ENCODE measurements around the gene NPSR1.
A peak's percentile ranks its signal among the peaks of the same experiment; 100 is the strongest.

The NPSR1 gene

DNA sequence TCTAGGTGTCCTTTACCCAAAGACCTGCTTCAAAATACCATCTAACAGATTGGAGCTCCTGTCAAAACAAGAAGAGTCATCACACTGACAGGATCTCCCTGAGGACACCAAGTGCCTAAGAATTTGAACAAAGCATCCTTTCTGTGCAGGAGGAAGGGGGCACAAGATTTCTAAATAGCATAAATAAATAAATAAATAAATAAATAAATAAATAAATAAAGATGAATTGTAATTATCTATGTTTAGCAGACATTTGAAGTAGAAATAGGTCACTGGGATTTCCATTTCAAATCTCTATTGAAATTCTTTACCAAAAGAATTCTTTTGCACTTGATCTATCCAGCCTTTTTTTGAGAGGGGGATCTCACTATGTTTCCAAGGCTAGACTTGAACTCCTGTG is 65.3 kb downstream of the NPSR1 start:
- DNase-seq: no peak

DNA sequence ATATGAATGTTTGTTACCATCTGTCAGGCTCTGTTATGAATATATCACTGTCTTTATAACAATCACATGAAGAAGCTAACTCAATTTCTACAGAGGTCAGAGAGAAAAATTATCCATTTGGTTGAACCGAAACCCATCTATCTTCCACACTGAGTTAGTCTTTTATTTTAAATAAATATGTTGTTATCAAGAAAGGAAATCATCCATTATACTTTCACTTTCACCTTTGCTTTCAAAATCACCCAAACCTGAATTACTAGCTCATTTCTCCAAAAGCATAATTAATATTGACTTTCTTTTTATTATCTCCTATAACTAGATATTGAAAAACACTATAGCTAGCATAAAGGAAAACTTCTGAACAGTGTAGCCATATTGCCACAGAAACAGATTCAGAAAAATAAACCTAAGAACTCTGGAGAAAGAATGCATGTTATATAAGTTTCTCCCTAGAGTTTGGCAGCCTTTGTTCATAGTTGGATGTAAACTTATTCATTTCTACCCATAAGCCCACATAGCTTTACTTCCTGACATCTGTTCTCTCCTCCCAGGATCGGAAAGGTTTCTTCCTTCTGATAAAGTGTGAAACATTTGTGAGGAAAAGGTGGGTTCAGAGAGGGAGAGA is 66.0 kb downstream of the NPSR1 start:
- DNase-seq: no peak

DNA sequence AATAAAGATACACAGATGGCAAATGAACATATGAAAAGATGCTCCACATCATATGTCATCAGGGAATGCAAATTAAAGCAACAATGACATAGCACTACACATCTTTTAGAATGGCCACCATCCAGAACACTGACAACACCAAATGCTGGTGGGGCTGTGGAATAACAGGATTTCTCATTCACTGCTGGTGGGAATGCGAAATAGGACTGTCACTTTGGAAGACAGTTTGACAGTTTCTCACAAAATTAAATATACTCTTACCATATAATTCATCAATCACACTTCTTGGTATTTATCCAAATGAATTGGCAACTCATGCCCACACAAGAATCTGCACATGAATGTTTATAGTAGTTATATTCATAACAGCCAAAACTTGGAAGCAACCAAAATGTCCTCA is 68.2 kb downstream of the NPSR1 start:
- DNase-seq: no peak

DNA sequence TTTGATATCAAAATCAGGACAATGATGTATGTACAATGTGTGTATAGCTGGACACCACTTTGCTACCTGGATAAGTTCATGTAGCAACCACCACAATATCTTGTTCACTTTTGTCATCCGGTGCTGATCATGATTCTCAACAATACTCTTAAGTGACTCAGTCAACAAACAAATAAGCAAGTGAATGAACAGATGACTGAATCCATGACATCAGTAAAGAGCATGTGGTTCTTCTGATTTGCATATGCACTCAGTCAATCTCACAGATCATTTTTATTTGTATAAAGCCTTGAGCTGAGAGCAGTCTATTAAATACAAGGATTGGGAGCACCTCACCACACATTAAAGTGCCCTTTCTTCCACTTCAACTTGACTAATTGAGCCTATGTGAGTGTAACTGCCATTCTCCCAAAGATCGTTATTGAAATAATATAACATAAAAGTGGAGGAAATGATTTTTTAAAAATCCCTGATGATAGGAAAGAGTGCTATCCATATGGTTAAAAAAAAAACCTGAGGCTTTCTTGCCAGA is 69.5 kb downstream of the NPSR1 start:
- DNase-seq: no peak

DNA sequence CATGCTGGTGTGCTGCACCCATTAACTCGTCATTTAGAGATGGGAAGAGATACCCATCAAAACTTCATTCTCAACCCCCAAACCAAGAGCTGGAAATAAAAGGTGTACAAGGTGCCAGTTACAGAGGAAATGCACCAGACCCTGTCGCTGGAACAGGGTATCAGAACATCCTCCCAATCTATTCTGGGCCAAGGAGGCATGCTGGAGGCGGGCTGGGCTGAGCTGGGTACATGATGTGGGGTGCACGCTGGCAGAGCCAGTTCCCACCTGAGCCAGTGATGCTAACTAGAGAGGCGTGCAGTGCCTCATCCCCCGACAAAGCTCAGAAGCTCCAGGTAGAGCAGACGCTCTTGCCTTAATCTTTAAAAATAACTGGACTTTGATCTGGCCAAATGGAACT is 70.1 kb downstream of the NPSR1 start:
- no peak for DNase-seq

DNA sequence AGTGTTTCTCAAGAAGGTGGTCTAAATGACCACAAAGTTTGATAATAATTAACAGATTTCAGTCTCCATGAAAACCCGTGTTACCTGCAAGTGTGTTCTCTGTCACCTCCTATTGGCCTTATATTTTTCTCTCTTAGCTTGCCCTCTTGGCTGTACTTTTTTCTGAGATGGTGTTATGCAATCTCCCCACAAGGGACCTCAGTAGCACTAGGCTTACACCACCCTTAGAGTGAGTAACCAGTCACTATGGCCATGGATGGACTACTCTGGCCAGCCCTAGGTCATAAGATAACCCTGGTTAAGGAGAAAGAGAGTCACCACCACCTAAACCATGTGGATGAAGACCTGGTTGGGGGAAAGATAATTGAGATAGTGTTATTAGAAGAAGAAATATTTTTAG is 76.8 kb downstream of the NPSR1 start:
- no peak for DNase-seq

DNA sequence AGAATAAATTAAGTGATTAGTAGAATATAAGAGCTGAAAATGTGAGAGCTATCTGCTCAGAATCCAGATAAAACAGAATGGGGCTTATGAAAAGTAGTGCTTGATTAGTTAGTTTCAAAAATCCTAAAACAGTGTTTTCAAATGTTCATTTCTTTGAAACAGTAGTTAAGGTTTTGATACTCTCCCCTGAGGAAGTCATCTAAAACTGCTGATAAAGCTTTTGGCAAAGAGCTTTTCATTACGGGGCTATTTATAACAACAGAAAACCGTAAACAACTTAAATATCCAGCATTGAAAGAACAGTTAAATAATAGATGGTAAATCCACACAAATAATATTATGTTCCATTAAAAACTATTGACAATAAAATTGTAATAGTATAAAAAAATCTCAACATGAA is 77.5 kb downstream of the NPSR1 start:
- DNase-seq: no peak

DNA sequence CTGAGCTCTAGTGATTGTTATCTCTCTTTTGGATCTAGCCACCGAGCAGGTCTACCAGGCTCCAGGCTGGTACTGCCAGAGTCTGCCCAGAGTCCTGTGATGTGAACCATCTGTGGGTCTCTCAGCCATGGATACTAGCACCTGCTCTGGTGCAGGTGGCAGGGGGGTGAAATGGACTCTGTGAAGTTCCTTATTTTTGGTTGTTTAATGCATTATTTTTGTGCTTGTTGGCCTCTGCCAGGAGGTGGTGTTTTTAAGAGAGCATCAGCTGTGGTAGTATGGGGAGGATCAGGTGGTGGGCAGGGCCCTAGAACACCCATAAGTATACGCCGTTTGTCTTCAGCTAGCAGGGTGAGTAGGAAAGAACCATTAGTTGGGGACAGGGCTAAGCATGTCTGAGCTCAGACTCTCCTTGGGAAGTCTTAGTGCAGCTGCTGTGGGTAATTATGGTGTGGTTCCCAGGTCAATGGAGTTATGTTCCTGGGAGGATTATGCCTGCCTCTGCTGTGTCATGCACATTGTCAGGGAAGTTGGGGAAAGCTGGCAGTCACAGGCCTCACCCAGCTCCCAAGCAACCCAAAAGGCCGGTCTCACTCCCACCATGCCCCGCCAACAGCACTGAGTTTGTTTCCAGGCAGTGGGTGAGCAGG is 81.8 kb downstream of the NPSR1 start:
- DNase-seq: no peak

DNA sequence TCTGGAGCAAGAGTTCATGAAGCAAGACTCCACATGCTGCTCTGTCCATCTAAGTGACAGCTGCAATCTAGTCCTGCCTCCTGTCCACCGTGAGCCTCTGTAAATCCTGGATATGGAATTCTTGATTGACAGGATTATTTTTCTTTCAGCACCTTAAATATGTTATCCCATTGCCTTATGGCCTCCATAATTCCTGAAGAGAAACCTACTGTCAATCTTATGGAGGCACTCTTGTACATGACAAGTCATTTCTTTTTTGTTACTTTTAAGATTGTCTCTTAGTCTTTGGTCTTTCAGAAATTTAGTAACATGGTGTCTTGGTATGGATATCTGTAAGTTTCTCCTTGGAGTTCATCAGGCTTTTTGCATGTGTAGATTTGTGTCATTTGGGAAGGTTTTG is 82.8 kb downstream of the NPSR1 start:
- DNase-seq: no peak

DNA sequence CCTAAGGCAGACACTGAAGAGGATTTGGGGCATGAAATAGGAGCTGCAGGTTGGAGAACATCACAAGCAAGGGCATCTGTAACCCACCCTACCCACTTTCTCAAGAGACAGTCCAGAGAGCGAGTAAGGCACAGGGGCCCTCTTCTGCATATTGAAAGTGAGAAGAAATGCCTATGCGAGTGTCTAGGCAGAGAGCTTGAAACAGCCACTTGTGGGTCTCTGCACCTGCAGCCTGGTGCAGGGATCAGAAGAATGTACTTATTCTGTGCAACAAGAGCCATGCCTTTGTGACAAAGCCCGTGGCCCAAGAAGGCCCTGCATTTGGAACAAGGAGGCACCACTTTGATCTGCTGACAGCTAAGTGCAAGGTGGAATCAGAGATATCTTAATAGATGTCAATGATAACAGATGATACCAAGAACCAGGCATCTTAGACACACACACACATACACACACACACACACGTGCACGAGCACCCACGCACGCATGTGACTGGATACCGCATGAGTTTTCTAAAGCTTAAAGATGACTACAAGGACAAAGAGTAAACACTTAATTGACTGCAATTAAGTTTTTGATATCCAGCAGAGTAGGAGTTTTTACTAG is 89.3 kb downstream of the NPSR1 start:
- DNase-seq: no peak

DNA sequence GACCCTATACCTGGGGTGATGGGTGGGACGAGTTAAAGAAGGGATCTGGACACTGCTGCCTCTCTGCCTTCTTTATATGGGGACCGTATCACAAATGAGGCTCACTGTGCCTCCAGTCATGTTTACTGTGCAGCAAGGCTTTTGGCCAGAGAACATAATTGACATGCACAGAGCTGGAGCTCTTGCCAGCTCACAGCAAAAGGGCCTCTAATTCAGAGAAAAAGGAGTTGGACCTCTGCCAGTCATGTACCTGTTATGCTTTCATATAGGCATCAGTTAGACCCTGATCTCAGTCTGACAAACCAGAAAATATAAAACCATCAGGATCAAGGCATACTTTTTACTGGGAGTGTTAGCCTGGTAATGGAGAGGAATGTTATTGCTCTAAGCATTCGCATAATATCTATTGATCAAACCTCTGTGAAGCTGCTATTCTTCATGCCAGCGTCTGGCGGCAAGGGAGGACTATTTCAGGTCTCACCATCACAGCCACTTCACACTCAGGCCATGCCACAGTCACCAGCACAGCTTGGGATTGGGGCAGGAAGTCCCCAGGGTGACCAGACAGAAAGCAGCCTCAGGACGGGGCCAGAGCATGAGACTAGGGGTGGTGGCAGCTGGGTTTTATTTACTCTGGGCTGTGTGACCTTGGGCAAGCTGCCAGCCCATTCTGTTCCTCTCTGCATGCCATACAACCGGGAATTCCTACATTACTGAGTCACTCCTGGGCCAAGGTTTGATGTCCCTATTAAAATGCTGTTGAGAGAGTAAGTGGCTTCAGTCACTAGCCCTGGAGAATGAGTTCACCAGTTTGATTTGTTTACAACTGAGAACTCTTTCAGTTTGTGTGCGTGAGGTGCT is 90.1 kb downstream of the NPSR1 start:
- peak; percentile 31 for DNase-seq

DNA sequence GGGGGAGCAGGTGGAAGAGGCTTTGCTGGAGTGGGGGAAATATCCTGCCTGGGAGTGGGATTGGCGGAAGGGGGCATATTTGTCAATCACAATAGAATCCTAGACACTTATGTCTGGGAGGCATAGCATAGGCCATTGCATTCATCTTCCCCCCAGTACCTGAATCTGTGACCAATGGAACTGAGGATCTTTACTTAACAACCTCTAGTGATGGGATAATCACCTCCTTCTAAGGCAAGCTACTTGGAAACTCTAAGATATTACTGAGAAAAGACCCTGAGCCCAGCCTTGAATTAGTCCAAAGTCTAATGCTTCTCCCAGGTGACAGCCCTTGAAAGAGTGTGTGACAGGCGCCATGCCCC is 90.7 kb downstream of the NPSR1 start:
- DNase-seq: no peak

DNA sequence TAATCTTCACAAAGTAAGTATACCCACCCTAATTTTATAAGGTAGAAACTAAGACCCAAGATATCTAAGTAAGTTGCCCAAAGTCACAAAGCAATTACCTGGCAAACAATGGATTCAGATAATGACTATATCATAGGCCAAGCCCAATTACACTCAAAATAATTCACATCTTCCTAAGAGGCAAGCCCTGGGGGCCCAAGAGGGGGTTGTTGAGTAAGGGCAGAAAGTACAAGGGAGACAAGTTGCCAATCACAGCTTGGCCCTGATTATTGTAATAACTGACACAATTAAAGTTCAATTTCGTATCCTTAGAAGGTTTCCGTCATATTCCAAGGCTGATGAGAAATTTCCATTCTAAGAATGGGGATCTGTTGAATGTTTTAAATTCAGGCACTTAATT is 91.4 kb downstream of the NPSR1 start:
- DNase-seq: no peak

DNA sequence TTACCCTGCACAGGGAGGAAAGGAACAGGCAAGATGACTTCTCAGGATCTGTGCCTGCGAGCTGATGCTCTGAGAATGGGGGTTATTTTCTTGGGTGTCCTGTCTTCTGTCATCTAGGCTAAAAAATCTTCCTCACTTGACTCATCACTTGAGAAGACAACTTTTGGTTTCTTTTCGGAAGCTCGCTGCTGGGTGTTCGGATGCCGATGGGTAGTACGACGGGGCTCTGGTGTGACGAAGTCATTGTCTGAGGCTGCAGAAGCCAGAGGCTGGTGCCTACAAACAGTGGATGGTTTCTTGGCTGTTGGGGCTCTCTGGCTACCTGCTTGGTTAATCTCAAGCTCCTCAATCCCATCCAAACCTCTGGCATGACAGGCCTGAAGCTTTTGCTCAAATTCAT is 92.2 kb downstream of the NPSR1 start:
- DNase-seq: no peak

DNA sequence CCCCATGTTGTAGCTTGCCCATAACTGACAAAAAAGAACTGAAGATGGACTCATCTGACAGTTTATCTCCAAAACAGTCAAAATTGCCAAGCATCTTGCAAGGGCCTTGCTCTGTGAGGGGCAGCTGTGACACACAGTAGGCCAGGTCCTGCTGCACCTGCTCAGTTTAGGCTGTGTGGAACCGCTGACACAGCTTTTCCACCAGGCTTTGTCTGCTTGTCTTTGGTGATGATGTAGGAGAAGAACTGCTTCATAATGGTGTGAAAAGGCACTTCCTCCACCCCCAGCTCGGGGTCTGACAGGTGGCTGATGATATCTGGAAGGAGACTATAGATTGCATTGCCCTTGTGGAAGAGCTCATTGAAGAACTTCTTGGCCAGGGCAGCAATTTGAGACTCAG is 92.6 kb downstream of the NPSR1 start:
- DNase-seq: no peak

DNA sequence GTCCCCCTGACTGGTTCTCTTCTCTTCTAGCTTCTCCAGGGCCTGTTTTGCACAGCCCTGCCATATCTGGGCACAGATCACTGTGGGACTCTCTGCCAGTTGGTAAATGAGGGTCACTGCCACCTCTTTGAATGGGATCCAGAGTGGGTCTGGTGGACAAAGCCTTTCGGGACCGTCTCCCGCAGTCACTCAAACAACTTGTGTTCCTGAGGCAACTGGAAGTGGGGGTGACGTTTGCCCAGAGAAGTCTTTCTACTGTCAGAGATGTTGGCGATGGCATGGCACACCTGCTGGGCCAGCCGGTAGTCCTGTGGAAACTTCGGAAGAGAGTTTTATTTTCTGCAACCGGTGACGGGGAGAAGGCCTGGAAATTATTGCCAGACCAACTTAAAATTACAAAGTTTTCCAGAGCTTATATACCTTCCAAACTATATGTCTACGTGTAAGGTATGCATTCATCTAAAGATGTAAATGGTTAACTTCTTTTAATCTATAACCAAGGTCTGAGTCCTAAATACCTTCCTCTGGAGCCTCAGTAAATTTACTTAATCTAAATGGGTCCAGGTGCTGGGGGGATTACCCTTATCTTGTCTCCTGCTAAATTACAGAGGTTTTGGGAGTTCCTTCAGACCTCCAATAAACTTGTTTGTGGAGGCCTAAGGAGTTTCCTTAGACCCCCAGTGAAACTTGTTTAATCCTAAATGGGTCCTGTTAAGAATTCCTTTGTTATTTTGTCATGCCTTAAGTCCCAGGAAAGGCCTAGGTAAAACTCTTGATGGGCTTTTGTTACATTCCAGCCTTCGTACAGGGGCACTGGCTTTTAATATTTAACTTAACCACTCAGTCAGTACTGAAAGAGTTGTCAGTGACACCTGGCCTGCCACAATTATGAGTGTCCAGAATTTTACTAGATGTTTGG is 94.0 kb downstream of the NPSR1 start:
- no peak for DNase-seq

DNA sequence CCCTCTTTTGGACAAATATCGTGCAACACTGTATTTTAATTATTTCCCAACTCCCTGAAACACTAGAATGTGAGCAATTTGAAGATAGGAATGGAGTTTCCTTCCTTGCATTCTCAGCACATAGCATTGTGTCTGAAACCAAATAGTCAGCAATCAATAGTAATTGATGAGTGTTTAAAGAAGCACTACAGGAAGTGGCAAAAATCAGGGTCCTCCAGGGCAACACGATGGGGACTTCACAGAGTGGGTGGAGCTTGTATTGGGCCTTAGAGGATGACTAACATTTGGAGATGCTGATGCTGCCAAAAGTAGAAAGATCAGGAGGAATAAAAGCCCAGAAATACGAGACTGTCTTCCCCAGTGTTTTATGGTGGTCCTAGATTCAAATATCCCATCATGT is 94.9 kb downstream of the NPSR1 start:
- DNase-seq: no peak

DNA sequence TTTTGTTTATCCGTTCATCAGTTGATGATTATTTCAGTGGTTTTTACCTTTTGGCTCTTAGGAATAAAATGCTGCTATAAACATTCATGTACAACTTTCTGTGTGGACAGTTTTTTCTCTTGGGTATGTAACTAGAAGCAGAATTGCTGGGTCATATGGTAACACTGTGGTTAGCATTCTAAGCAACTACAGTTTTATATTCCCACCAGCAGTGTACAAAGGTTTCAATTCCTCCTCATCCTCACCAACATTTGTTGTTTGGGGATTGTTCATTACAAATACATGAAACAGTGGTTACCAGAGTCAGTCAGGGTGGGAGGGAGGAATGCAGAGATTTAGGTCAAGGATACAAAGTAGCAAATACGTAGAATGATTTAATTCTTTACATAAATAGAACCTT is 97.0 kb downstream of the NPSR1 start:
- DNase-seq: no peak

DNA sequence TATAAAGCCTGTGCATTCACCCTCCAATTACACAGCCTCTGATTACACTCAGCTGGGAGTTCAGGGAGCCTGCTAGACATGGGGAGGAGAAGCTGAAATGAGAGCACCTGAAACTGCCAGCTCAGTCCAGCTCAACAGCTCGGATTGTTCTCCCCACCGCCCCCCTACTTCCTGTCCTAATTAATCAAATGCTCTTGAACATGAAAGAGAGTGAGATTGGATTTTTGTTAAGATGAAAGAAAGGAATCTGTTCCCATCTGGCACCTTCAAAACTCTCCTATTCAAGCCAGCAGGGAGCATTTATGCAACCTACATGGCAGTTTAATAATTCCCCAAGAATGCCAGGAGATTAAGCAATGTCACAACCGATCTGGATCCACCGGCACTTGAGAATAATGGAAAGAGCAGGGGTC is 98.0 kb downstream of the NPSR1 start:
- no peak for DNase-seq

DNA sequence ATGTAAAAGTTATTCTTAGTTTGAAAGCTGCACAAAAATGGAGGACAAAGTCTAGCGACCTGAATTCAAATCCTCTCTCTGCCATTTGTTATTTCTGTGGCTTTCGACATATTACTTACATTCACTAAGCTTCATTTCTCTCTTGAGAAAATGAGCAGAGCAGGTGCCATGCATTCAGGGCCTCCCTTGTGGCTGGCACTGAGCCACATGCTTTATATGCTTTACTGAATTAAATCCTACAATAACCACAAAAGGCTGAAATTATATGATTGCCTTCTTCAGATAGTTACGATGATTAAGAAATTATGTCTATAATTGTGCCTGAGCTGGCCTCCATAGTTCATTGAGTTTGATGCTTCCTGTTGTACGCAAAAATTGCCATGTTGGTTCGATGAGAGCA is 98.7 kb downstream of the NPSR1 start:
- DNase-seq: no peak

DNA sequence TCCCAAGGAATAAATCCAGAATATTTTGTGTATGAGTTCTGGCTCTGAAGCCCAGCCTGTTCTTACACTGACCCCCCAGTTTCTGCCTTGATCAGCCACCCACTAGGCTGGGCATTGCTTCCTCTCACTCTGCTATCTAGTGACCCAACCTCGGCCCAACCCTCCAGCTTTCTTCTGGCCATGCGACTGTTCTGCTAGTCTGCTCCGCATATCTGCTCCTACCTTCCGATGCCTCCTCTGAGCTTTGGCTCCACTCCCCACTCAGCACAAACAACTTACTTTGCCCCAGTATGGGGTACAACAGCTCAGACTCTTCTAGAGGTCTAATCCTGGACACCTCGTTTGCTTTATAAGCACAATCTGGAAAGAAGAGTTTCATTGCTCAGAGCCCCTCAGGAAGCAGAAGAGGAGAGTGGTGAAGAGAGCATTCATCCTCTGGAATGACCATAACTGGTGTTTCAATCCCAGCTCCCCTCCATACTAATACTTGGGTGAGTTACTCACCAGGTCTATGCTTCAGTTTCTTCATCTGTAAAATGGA is 99.6 kb downstream of the NPSR1 start:
- DNase-seq: no peak

DNA sequence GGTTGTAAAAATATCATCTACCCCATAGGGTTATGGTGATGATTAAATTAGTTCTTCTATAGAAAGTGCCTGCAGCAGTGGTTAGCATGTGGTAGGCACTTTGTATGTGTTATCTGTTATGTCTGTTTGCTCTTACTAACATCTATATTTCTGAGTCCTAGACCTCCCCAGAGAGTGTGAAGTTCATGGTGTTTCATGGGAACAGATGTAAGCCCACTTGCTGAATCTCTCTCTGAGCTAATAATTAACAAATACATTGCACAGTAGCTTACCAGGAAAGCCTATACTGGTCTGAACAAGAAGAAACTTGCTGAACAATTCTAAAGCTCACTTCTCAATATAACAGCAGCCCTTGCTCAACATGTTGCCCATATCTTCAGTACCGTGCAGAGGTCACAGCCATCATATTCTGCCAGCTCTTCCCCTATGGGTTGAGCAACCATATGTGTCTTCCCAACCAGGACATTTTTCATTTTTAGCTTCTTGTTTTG is 100.1 kb downstream of the NPSR1 start:
- no peak for DNase-seq
